ENCODE measurements around the gene CCDC183.
"Not testable (repeated sequence)": the region's sequence is repeated elsewhere in the genome, so short reads cannot be mapped to it uniquely, and the experiment has no call there.

DNA sequence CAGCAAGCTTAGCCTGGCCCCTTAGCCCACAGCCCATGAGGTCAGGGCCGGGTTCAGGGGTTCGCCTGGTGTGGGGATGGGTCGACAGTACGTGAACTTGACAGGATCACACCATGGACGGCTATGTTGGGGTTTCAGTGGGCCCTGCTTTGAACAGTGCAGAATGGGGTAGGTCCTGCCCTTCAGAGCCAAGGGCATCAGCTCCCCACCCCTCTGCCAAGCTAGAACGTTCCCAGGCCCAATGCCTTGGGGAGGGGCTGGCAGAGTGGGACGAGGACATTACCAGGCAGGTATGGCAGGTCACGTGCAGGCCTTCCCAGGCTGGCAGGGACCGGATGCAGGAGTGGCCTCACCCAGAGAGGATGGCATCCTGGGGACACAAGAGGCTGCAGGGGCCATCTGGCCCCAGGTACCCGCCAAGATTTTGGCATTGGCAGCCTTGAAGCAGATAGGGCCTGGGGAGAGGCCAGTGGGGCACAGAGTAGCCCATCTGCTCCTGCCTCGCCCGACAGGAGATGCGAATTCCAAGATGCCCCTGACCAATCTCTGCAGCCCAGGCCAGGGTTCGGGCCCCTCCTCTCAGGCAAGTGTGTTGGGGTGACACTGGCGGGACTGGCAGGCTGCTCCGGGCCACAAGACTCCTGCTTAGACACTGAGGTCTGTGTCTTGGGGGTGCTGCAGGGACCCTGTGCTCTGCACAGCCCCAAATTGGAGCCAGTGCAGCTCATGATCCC is 45.7 kb downstream of the CCDC183 start:
- TF ChIP-seq, protein P1, sequence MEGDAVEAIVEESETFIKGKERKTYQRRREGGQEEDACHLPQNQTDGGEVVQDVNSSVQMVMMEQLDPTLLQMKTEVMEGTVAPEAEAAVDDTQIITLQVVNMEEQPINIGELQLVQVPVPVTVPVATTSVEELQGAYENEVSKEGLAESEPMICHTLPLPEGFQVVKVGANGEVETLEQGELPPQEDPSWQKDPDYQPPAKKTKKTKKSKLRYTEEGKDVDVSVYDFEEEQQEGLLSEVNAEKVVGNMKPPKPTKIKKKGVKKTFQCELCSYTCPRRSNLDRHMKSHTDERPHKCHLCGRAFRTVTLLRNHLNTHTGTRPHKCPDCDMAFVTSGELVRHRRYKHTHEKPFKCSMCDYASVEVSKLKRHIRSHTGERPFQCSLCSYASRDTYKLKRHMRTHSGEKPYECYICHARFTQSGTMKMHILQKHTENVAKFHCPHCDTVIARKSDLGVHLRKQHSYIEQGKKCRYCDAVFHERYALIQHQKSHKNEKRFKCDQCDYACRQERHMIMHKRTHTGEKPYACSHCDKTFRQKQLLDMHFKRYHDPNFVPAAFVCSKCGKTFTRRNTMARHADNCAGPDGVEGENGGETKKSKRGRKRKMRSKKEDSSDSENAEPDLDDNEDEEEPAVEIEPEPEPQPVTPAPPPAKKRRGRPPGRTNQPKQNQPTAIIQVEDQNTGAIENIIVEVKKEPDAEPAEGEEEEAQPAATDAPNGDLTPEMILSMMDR (IDR thresholded peaks at IDR 0.05; ENCODE audit: low read depth, low read length, poor library complexity, severe bottlenecking) = not testable (repeated sequence)
- not testable (repeated sequence) for TF ChIP-seq EZH2phosphoT487 (IDR thresholded peaks at IDR 0.05; ENCODE audit: borderline replicate concordance, low read length)

All from DOHH2 (cell line).